ENCODE results near the gene ATMIN.

DNA sequence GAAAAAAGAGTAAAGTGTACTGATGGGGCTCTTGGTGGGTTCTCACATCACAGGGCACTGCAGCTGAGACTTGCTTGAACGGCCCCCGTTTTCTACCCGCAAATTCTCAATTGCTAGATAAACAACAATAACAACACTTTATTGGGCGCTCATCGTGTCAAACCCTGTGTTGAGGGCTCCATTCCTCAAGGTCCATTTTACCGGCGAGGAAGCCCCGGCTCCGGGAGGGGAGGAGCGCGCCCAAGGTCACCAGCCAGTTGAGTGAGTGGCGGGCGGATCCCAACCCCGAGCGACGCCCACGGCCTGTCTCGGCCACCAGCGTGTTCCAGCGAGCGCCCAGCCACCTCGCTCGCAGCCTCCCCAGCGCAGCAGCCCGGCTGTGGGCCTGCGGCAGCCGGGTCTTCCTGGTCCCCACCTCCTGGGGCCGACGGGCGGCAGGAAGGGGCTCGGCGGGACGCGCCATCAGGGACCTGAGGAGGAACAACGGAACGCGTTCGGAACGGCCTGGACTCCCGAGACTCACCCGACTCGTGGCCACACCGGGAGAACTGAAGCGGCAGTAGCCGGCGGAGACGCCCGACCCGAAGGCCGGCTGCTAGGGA, 29.3 kb upstream of the ATMIN start:
- TF ChIP-seq GATA3 (IDR thresholded peaks at IDR 0.05; ENCODE audit: low read depth, low read length) (no peak), GATA2 (IDR thresholded peaks at IDR 0.05; ENCODE audit: low read depth, low read length) (no peak)
